LNCAP (cell line): ENCODE results near the gene IRF2BP2.

ENCODE experiments used
- CTCF ChIP-seq: fragments of 450-650 bp; IDR thresholded peaks from 2 replicates; pipeline ENCODE4 v1.5.1; 2017; ENCODE audit warnings: mild to moderate bottlenecking

IRF2BP2 gene

GRCh38 chr1:234599617-234600417 is 10.2 kb downstream of the IRF2BP2 start:
- TF ChIP-seq CTCF, result no peak

- no peak for TF ChIP-seq CTCF
Measured at GRCh38 chr1:234598974-234599616, 10.9 kb downstream of the IRF2BP2 start.

GRCh38 chr1:234597894-234598293 is 12.1 kb downstream of the IRF2BP2 start:
- TF ChIP-seq CTCF, result peak; percentile 83

- no peak for TF ChIP-seq CTCF
Measured at GRCh38 chr1:234595899-234596298, 14.1 kb downstream of the IRF2BP2 start.

- no peak for TF ChIP-seq CTCF
Measured at GRCh38 chr1:234593771-234594504, 16.0 kb downstream of the IRF2BP2 start.

- no peak for TF ChIP-seq CTCF
Measured at GRCh38 chr1:234593109-234593508, 16.9 kb downstream of the IRF2BP2 start.

- no peak for TF ChIP-seq CTCF
Measured at GRCh38 chr1:234592240-234592639, 17.7 kb downstream of the IRF2BP2 start.
